GM12873 (cell line): ENCODE results near the gene RALGAPA2.

Experiments used
- CTCF ChIP-seq: IDR thresholded peaks from 2 replicates; pipeline ENCODE4 v1.5.1; 2012; ENCODE audit warnings: low read depth, mild to moderate bottlenecking, moderate library complexity, low read length, control low read depth; ENCODE audit not compliant: insufficient read depth; ENCODE audit errors: missing control alignments

Gene RALGAPA2

DNA sequence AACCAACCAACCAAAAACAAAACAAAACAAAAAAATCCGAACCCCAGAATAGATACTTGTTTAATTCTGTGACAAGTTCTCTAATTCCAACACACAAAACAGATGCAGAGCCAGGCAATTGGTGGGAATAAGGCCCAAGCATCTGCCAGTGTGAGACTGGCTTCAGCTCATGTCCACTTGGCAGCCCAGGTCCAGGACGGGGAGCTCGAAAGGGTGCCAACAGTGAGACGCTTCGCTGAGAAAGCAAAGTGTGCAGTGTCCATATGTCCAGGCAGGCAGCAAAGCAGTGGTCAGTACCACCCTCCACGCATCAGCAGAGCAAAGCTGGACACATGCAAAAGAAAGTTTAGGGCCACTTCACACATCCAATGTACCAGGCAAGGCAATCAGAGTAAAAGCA lies 102.9 kb downstream of the RALGAPA2 start:
- TF ChIP-seq CTCF = no peak

DNA sequence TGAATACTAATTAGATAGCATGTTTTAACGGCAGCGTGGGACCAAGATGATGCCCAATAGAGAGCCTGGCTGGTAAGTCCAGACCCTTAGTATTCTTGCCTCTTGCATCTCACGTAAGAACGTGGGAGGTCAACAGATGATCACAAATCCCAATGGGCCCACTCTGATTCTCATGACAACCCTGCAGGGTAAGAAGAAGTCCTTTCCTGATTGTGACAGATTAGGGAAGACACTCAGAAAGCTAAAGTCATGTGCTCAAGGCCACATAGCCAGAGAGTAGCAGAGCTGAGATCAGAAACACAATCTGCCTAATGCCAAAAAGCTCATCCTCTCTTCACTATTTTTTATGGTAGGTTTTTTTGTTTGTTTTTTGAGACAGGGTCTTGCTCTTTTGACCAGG lies 103.8 kb downstream of the RALGAPA2 start:
- TF ChIP-seq CTCF = no peak

DNA sequence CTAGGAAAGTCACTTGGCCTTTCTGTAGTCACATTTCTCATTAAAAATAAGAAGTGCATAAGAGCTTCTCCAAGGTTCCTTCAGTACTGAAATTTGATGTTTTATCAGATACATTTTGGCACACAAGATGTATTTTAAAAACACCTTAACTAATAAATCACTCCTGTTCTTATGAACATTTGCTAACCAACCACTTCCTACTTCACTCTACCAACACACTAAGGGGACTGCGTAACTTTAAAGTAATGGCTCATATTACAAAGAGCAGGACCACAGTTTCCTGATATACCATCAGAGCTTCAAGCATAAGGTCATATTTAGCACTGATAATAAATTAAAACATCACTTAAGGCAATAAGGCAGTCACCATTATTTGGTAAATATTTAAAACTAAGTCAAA lies 104.4 kb downstream of the RALGAPA2 start:
- TF ChIP-seq CTCF = no peak

- TF ChIP-seq CTCF = no peak
Measured at GRCh38 chr20:20606881-20607280, 105.6 kb downstream of the RALGAPA2 start.

- TF ChIP-seq CTCF = no peak
Measured at GRCh38 chr20:20606050-20606449, 106.4 kb downstream of the RALGAPA2 start.

DNA sequence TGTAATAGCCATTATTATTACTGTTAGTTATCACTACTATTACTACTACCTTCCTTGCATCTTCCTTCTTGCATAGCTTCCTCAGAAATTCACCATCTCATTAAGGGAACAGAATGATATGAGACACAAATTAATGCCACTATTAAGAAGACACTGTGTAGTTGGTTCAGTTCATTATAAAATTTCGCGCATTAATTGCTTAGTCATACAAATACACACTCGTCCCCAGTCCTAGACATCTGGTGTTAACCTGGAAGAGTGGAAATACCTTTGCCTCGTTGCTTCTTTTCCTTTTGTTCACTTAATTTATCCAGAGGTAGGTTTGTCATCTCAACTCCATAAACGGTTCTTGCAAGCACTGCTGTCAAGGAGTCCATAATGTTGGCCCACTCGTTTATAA lies 107.5 kb downstream of the RALGAPA2 start:
- no peak for TF ChIP-seq CTCF

- TF ChIP-seq CTCF = no peak
Measured at GRCh38 chr20:20604357-20604756, 108.1 kb downstream of the RALGAPA2 start.
